NCI-H510A treated with DMSO at 0.1 percent for 48 hours (cell line): ENCODE data around the gene ZNF37A.
A peak's percentile ranks its signal among the peaks of the same experiment; 100 is the strongest.
"Not testable (repeated sequence)": the region's sequence is repeated elsewhere in the genome, so short reads cannot be mapped to it uniquely, and the experiment has no call there.

Source experiments
- DNase-seq: peaks from one replicate; lab custom pipeline; 2025; lab: John Stamatoyannopoulos, UW

Gene ZNF37A

DNA sequence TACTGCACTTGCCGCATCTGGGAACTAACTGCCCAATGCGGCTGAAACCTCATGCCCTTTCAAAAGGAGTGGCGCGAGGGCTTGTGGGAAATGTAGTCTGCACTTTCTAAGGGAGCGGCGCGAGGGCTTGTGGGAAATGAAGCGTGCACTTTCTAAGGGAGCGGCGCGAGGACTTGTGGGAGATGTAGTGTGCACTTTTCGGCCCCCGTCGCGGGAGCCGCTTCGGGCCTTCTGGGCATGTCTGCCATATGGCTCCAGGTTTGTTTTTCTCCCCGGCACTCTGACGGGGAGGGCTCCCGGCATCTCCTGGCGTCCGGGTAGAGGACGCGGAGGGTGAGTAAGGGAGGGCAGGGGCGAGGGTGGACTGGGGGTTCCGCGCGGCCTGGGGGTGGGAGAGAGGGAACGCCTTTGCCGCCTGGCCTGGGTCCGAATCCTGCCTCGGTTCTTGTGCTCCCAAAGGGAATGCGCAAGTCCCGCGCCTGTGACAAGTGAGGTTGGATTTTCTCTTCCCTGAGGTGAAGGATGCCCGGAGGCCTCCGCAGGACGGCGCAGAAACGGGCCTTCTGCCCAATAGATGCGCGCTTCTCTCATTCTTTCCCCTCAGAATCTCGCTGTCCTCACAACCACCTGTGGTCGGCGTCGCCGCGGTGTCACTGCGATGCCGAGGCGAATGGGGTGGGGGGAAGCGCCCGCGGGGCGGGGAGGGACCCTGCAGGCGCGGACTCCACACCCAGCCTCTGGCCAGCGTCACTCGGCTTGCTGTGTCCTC is at the start of gene ZNF37A:
ZNF37A (plus strand) TSS at position 180 of the 769 bp plus-strand sequence. CDS start 2,281 bp downstream, outside the sequence.
- DNase-seq: peak; percentile 75

DNA sequence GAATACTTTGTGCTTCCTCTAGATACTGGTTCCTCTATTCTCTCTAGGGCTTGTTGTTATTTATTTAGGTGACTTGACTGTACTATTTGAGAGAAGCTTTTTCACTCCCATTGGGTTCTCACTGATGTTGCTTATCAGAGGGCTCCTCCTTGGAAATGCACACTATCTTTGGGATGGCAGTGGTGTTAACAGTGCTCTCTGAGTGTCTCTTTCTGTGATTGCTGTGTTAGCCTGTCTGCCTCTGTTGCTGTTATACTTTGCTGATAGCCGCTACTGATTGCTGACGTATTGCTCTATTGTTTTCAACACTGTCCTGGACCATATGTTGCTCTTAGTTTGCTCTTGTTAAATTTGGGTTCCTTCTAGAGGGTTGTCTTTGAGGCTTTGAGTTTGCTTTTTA is 49.0 kb upstream of the ZNF37A start:
- DNase-seq: no peak

DNA sequence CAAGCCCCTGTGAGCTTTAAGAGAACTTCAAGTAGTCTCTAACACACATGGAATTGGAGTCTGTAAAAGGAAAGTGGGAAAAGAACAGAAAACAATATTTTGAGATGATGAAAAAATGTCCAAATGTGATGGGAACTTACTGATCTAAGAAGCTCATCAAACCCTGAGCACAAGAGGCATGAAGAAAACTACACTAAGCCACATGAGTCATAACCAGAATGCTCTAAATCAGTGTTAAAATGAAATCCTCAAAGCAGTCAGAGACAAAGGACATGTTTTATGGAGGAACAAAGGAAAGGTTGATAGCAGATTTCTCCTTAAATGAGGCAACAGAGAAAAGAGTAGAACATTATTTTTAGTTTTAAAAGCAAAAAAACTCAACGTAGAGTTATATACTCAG is 46.5 kb upstream of the ZNF37A start:
- DNase-seq: no peak

DNA sequence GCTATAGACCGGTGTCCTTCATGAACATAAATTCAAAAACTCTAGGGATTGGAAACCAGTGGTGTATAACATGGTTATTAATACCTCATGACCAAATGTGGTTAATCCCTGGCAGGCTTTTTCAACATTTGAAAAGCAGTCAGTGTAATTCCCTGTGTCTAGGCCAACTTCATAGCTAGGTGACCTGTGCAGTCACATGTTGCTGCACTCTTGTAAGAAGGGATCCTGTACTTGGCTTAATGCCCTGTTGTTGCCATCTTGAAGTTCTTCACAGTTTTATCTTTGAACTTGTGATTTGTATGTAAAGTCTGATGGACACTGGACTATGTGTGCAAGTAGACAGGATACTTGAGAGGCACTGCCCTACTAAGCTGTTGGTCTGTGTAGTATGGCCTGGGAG is 43.9 kb upstream of the ZNF37A start:
- DNase-seq: no peak

DNA sequence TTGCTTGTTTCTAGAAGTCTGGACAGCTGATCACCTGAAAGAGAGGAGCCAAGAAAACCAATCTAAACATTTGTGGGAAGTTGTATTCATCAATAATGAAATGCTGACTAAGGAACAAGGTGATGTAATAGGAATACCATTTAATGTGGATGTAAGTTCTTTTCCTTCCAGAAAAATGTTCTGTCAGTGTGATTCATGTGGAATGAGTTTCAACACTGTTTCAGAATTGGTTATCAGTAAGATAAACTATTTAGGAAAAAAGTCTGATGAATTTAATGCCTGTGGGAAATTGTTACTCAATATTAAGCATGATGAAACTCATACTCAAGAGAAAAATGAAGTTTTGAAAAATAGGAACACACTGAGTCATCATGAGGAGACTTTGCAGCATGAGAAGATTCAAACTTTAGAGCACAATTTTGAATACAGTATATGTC is 39.8 kb upstream of the ZNF37A start:
- DNase-seq: no peak

DNA sequence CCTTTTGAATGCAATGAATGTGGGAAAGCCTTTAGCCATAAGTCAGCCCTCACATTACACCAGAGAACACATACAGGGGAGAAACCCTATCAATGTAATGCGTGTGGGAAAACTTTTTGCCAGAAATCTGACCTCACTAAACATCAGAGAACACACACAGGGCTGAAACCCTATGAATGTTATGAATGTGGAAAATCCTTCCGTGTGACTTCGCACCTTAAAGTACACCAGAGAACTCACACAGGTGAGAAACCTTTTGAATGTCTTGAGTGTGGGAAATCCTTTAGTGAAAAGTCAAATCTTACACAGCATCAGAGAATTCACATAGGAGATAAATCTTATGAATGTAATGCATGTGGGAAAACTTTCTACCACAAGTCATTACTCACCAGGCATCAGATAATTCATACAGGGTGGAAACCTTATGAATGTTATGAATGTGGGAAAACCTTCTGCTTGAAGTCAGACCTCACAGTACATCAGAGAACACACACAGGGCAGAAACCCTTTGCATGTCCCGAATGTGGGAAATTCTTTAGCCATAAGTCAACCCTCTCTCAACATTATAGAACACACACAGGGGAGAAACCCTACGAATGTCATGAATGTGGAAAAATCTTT is 38.8 kb upstream of the ZNF37A start:
- DNase-seq: not testable (repeated sequence)

DNA sequence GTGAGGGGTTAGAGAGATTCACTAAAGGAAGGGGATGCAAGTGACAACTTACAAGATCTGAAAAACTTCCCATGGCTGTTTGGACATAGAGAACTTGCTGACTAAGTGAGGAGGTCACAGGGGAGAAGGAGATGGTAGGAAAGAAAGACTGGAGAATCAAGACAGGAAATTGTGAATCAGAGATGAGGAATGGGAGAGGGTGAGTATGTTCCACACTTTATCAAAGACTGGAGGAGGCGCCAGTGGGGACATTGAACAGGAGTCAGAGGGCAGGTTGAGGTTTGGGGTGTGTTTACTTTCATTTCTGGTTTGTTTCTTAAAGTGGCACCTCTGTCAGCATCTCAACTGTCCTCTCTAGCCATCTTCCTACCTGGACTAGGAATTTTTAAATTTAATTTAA is 24.5 kb upstream of the ZNF37A start:
- DNase-seq: not testable (repeated sequence)

DNA sequence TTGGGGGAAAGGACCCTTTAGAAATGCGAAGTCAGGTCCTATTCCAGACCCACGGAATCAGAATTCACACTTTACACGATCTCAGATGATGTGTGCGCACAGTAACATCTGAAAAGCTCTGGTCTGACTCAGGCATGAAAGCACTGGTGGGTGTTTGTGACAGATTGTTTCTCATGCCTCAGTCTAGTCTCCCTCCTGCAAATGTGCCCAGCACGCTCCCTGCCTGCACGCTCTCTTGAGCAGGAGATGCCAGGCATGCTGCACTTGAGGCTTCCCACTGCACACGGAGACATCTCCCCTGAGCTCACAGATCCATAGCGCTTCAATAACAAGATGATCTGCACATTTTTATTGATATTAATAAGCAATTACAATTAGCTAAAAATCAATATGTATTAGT is 23.6 kb upstream of the ZNF37A start:
- DNase-seq: no peak

DNA sequence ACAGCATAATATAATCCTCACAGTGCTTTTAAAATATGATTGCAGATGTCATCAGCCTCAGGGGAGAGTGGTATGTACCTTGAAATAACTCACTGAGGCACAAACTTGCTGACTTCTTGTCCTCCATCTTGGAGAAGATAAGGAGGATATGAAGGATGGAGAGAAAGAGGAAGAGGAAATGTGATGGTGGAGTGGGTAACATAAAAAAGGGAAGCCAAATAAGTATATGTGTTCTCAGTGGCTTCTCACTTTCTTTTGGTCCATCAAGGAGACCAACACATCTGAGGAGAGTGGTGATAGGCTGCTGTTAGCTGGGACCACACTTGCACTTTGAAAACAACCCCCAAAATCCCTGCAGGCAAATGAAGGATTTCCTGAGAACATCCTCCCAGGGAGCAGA is 21.6 kb upstream of the ZNF37A start:
- no peak for DNase-seq

DNA sequence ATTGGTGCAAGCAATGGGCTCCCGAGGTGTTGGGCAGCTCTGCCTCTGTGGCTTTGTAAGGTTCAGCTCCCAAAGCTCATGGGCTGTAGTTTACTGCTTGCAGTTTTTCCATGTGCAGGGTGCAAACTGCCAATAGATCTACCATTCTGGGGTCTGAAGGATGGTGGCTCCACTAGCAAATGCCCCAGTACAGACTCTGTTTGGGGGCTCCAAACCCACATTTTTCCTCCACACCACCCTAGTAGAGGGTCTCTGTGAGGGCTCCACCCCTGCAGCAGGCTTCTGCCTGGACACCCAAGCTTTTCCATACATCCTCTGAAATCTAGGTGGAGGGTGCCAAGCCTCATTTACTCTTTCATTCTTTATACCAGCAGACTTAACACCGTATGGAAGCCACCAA is 17.4 kb upstream of the ZNF37A start:
- no peak for DNase-seq

DNA sequence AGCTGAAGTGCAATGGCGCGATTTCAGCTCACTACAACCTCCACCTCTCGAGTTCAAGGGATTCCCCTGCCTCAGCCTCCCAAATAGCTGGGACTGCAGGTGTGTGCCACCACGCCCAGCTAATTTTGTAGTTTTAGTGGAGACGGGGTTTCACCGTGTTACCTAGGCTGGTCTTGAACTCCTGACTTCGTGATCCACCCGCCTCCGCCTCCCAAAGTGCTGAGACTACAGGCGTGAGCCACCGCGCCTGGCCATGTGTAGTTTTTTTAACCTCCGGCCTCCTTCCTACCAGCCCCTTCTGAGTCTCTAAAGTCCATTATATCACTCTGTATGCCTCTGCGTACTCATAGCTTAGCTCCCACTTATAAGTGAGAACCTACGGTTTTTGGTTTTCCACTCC is 819 bp upstream of the ZNF37A start:
- not testable (repeated sequence) for DNase-seq

DNA sequence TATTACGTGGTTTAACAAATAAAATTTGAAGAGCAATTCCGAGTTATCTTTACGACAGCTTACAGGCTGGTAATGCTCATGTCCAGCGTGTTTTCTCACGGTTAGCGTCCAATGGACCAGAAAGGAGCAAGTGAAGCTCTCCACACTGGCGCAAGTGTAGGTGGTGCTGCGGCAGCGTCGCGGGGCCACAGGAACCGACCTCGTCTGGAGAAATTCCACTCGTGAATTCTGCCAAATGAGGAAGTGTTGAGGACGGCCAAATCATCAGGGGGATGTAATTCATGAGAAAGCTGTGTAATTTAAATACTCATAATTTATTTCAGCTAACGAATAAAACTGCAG is 350 bp upstream of the ZNF37A start:
- DNase-seq: no peak

DNA sequence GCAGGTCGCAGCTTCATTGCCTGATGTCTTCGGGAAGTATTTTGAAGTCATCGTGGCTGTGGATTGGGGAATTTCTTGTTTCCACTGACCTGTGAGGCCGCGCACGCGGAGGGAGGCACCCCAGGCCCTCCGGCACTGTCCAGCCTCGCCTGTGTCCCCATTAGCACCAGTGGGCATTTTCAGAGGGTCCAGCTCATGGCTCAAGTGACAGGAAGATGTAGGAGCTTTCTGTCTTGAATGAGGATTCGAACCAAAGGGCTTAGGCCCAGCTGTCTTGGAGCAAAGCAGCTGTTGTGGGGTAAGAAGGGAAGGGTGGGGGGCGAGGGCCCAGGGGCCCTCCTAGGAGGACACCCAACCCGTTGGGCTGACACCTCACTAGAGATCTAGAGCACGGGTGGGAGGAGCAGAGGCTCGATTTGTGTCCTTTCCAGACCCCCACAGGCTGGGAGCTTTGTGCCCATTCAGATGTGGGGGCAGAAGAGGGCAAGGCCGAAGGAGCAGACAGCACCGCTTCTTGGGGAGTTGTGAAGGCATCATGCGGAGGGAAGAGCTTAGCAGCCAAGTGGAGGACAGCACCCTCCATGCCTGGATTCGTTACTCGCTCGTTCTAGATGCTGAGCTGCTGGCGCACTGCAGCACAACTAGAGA is 914 bp downstream of the ZNF37A start:
- DNase-seq: no peak

DNA sequence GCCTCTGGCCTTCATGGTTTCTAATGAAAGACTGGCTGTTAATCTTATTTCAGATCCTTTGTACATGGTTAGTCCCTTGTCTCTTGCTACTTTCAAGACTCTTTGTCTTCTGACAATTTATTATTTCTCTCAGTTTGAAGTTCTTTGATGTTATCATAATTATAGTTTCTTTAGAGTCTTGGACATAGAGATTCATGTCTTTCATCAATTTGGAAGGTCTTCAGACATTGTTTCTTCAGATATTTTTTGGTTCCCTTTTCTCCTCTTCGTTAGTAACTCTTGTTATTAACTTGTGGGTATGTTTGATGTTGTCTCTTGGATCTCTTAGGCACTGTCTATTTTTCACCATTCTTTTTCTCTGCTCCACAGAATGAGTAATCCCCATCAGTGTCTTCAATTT is 8.7 kb downstream of the ZNF37A start:
- no peak for DNase-seq

DNA sequence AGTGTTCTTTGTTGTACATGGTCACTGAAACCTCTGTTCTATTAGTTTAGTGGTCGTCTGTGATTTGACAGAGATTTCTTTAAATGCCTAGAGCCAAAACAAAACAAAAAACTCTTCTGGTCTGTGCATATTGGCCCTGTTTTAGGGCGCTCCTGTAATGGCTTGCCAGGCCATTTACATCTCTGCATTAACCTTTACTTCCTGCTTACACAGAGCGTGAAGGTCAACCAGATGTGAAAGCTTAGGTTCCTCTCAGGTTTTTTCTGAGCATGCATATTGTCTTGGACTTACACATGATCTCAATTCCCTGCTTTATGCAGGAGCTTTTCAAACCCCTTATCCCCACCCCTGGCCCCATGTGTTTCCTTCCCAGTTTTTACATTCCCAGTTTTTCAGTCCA is 9.6 kb downstream of the ZNF37A start:
- DNase-seq: no peak

DNA sequence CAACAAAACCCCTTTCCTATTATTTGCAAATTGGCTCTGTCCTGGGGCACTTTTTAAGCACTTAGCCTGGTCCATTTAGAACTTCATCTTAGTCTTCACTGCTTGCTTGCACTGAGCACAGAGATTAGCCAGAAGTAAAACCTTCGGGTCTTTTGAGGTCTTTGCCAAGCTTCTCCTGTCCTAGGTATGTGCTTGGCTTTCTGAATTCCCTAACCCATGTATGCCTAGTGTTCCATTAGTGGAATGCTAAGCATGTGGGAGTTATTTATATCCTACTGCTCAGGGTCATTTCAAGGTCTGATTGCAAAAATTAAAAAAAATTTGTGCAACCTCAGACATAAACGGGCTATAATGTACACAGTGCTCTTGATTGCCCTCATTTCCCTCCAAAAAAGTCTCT is 18.0 kb downstream of the ZNF37A start:
- DNase-seq: no peak

DNA sequence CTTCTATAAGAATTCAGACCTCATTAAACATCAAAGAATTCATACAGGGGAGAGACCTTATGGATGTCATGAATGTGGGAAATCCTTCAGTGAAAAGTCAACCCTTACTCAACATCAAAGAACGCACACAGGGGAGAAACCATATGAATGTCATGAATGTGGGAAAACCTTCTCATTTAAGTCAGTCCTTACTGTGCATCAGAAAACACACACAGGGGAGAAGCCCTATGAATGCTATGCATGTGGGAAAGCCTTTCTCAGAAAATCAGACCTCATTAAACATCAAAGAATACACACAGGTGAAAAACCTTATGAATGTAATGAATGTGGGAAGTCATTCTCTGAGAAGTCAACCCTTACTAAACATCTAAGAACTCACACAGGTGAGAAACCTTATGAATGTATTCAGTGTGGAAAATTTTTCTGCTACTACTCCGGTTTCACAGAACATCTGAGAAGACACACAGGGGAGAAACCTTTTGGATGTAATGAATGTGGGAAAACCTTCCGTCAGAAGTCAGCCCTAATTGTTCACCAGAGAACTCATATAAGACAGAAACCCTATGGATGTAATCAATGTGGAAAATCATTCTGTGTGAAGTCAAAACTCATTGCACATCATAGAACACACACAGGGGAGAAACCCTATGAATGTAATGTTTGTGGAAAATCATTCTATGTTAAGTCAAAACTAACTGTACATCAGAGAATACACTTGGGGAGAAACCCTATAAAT is 24.1 kb downstream of the ZNF37A start:
- DNase-seq: no peak

DNA sequence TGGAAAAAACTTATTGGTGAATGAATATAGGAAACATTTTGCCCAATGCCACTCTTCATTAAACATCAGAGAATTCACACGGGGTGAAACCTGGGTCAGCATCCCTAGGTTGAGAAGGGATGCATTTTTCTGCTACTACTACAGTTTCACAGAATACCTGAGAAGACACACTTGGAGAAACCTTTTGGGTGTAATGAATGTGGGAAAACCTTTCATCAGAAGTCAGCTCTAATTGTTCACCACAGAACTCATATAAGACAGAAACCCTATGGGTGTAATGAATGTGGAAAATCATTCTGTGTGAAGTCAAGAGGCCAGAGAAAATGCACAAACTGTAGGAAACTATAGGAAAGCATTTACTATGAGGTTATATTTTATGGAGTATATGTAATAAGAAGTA is 24.9 kb downstream of the ZNF37A start:
- DNase-seq: no peak

DNA sequence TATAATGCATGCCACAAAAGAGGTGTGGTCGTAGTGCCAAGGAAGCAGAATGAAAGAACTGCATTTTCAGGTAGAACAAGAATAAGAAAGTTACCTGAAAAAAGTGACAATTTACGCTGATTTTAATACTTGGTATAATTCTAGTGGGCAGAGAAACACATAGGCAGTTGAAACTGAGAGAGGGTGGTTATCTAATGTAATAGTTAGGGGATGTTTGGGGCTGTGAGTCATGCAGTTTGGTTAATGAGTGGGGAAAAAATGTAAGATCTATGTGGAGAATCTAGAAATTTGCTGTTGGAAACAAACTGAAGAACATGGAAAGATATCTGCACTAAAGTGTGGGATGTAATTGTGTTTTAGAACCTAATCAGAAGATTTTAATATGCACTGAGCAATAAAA is 33.7 kb downstream of the ZNF37A start:
- no peak for DNase-seq

DNA sequence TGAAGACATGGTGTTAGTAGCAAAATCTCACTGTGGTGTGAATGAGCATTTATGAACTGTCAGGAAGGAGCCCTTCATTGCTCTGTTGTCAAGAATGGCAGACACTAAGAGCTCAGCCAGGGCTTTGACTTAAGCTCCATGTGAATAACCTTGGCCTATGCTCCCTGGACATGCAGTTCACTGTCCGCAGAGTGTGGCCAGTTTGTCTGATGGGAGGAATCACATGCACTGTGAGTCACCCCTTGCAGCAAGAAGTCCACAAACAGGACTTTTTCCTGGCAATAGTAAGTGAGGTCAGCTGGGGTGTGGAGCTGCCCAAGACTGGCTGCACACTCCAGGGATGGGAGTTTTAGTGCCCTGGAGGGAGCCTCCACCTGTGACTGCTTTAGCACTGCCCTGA is 49.5 kb downstream of the ZNF37A start:
- no peak for DNase-seq

DNA sequence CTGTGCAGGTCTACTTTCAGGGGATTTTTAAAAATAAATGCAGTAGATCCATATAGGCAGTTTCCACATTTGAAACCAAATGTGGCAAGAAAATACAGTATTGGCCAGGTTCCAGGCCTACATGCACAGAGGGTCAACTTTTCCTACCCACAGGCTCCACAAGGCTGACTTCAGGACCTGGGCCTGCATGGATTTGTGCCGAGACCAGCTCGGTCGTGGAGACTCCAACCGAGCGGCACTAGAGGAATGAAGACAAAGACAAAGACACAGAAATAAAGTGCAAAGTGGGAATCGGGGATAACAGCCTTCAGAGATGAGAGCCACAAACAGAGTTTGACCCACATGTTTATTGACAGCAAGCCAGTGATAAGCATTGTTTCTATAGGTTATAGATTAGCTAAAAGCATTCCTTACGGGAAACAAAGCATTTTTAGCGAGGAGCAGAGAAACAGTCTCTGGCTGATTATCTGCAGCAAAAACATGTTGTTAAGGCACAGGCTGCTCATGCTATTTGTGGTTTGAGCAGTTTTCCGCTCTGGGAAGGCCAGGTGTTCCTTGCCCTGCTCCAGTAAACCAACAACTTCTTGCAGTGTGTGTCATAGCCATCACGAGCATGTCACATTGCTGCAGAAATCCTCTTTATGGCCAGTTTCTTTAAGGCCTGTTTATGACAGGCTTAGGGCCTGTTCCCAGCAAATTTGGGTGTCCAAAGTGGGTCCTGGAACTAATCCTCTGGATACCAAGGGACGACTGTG is 52.6 kb downstream of the ZNF37A start:
- DNase-seq: no peak

DNA sequence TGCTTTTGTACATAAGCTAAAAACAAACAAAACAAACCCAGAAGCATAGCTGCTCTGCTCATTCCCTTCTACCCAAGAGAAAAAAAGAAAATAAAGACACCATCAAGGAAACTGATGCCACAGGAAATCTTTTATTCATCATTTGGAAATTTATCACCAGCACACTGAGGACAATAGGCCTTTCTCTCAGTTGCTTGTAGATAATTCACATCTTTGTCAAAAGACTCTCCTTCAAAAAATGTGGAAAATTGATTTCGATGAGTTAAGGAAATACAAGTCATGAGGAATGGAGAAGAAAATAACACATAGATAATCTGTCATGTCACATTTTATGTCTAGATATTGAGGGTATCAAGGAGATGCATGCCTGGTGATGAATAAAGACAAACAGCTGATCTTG is 53.5 kb downstream of the ZNF37A start:
- no peak for DNase-seq
